Neural progenitor cell (in vitro differentiated cells): Measurements from ENCODE around the gene PRKAG2. TPM values are rescaled to one million over a fixed set of nuclear protein-coding genes. Genes with fewer than 3 reads are reported as not detected.
A peak's percentile ranks its signal among the peaks of the same experiment; 100 is the strongest.

Experiments
- DNase-seq: peaks from one replicate; pipeline ENCODE4 v3.0.0-alpha.2; 2016; ENCODE audit warnings: low spot score
- H2AFZ ChIP-seq: fragments of 200-600 bp; sonication (generic); replicated peaks from 2 replicates; pipeline ENCODE4 v1.6.1; 2016; ENCODE audit warnings: antibody characterized with exemption
- H3F3A ChIP-seq: fragments of 200-600 bp; sonication (generic); 2 replicates; pipeline ENCODE4 v1.6.1; 2016; ENCODE audit warnings: antibody characterized with exemption, low read depth
- H3K27ac ChIP-seq: fragments of 200-600 bp; sonication (generic); 2 replicates; pipeline ENCODE4 v1.5.1; 2016; ENCODE audit warnings: mild to moderate bottlenecking
- H3K27me3 ChIP-seq: fragments of 200-600 bp; sonication (generic); 2 replicates; pipeline ENCODE4 v1.6.1; 2016; ENCODE audit warnings: mild to moderate bottlenecking, moderate library complexity
- H3K36me3 ChIP-seq: fragments of 200-600 bp; sonication (generic); 2 replicates; pipeline ENCODE4 v1.5.1; 2016
- H3K4me1 ChIP-seq: fragments of 200-600 bp; sonication (generic); 2 replicates; pipeline ENCODE4 v1.6.1; 2016; ENCODE audit warnings: mixed run types
- H3K4me2 ChIP-seq: fragments of 200-600 bp; sonication (generic); 2 replicates; pipeline ENCODE4 v1.6.1; 2016
- H3K4me3 ChIP-seq: fragments of 200-600 bp; sonication (generic); 2 replicates; pipeline ENCODE4 v1.5.1; 2016
- H3K79me2 ChIP-seq: fragments of 200-600 bp; sonication (generic); 2 replicates; pipeline ENCODE4 v1.6.1; 2016; ENCODE audit warnings: low read depth
- H3K9ac ChIP-seq: fragments of 200-600 bp; sonication (generic); 2 replicates; pipeline ENCODE4 v1.6.1; 2016
- H3K9me3 ChIP-seq: fragments of 200-600 bp; sonication (generic); 2 replicates; pipeline ENCODE4 v1.5.1; 2016; ENCODE audit warnings: low read depth
- H4K20me1 ChIP-seq: fragments of 200-600 bp; sonication (generic); 2 replicates; pipeline ENCODE4 v1.6.1; 2016; ENCODE audit warnings: low read depth
- H3K27ac Mint-ChIP-seq: 3 replicates; pipeline ENCODE4 v1.8.0; 2021; ENCODE audit warnings: mixed read lengths
- H3K27me3 Mint-ChIP-seq: 2 replicates; pipeline ENCODE4 v1.8.0; 2022; ENCODE audit warnings: low read depth, mild to moderate bottlenecking, inconsistent platforms, moderate library complexity, mixed read lengths; ENCODE audit not compliant: insufficient read depth
- H3K36me3 Mint-ChIP-seq: 3 replicates; pipeline ENCODE4 v1.8.0; 2021; ENCODE audit warnings: mixed read lengths
- H3K4me1 Mint-ChIP-seq: 3 replicates; pipeline ENCODE4 v1.8.0; 2021; ENCODE audit warnings: mixed read lengths
- H3K4me3 Mint-ChIP-seq: 3 replicates; pipeline ENCODE4 v1.8.0; 2021; ENCODE audit warnings: mild to moderate bottlenecking, moderate library complexity, mixed read lengths
- H3K9me3 Mint-ChIP-seq: 3 replicates; pipeline ENCODE4 v1.8.0; 2020; ENCODE audit warnings: mixed read lengths
- EZH2 ChIP-seq: fragments of 200-600 bp; sonication (generic); IDR thresholded peaks from 2 replicates; pipeline ENCODE4 v1.6.1; 2017; ENCODE audit warnings: antibody characterized with exemption, mild to moderate bottlenecking, moderate library complexity
- EZH2phosphoT487 ChIP-seq: fragments of 200-600 bp; sonication (generic); IDR thresholded peaks from 2 replicates; pipeline ENCODE4 v1.6.1; 2017; ENCODE audit warnings: antibody characterized with exemption
- total RNA-seq: library from RNA; depleted of rRNA; stranded (reverse); fragments of >200 nt; gene quantifications from 2 replicates; pipeline ENCODE4 v1.2.3, GENCODE V29; 2015; ENCODE audit warnings: low replicate concordance
- TF ChIP-seq, protein P1 (sequence below): fragments of 200-600 bp; sonication (generic); IDR thresholded peaks from 2 replicates; pipeline ENCODE4 v1.5.1; 2017; ENCODE audit warnings: antibody characterized with exemption, mild to moderate bottlenecking

Gene PRKAG2
- total RNA-seq, 1 donor from 2014 or later, result 11.4 TPM

DNA sequence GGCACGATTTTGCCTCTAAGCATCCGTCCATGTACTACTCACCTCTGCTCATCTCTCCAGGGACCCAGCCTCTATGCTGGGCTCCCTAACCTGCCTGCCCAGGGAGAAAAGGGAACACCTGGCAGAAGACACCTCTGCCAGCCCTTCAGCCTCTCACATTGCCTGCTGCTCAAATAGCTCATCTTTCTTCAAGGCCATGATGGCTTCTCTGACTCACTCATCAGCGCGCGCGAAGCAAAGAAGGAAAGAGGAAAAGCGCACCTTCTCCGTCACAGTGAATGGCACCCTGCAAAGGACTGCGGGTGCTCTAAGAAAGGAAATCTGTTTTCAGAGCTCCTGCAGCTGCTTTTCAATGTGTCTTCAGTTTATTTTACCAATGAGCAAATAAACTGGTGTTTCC lies 174.0 kb downstream of the PRKAG2 start:
- peaks cover 7% of the 10 kb centered on the region for H3K27me3 ChIP-seq
- Mint-ChIP-seq H3K27ac (no peak overlapping the region), H3K36me3 (no peaks in the 10 kb centered on the region), H3K27me3 (peaks cover 2% of the 10 kb centered on the region), H3K4me1 (peaks cover 16% of the 10 kb centered on the region), H3K9me3 (no peaks in the 10 kb centered on the region), H3K4me3 (no peak overlapping the region)
- no peaks in the 10 kb centered on the region for H3K36me3 ChIP-seq
- H3F3A ChIP-seq, result no peaks in the 10 kb centered on the region
- no peak overlapping the region for H3K4me2 ChIP-seq
- H3K4me1 ChIP-seq, result peaks cover 5% of the 10 kb centered on the region
- H3K9ac ChIP-seq, result no peak overlapping the region
- TF ChIP-seq, protein P1, sequence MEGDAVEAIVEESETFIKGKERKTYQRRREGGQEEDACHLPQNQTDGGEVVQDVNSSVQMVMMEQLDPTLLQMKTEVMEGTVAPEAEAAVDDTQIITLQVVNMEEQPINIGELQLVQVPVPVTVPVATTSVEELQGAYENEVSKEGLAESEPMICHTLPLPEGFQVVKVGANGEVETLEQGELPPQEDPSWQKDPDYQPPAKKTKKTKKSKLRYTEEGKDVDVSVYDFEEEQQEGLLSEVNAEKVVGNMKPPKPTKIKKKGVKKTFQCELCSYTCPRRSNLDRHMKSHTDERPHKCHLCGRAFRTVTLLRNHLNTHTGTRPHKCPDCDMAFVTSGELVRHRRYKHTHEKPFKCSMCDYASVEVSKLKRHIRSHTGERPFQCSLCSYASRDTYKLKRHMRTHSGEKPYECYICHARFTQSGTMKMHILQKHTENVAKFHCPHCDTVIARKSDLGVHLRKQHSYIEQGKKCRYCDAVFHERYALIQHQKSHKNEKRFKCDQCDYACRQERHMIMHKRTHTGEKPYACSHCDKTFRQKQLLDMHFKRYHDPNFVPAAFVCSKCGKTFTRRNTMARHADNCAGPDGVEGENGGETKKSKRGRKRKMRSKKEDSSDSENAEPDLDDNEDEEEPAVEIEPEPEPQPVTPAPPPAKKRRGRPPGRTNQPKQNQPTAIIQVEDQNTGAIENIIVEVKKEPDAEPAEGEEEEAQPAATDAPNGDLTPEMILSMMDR, result no peak
- TF ChIP-seq EZH2 (no peak), EZH2phosphoT487 (no peak)
- H3K27ac ChIP-seq, result no peak overlapping the region
- no peak overlapping the region for H3K4me3 ChIP-seq
- H3K9me3 ChIP-seq, result no peaks in the 10 kb centered on the region
- no peak for DNase-seq
- H2AFZ ChIP-seq, result no peak overlapping the region
- H3K79me2 ChIP-seq, result no peaks in the 10 kb centered on the region
- H4K20me1 ChIP-seq, result no peaks in the 10 kb centered on the region

DNA sequence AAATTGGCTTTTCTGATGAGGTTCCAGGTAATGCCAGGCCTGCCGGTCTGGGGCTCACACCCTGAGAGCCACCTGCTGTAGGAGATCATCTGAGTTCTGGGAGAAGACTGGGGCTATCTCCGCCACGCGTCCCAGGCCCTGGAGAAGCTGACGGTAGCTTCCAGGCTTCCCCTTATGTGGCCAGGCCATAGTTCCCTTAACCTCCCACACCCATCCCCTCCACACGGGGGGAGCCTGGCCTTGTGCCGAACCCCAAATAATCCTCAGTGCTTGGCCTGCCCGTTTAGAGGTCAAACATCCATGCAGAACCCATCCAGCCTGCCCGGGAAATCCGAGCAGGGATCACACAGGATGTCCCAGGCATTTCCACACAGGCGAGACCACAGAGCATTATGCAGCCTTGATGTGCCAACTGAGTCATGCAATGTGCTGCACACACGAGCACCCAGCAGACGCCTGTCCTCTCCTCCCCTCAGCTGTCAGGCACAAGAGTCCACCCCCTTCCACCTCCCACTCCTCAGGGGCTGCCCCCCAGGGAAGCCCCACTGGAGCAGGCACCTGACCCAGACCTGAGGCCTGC lies 176.2 kb downstream of the PRKAG2 start:
- Mint-ChIP-seq H3K36me3 (no peaks in the 10 kb centered on the region), H3K9me3 (no peaks in the 10 kb centered on the region), H3K27ac (no peak overlapping the region), H3K4me3 (no peak overlapping the region), H3K27me3 (peaks cover 7% of the 10 kb centered on the region), H3K4me1 (peaks cover 24% of the 10 kb centered on the region)
- peaks cover 18% of the 10 kb centered on the region for H3K4me1 ChIP-seq
- H3K36me3 ChIP-seq, result no peaks in the 10 kb centered on the region
- H3K27ac ChIP-seq, result no peak overlapping the region
- H3K79me2 ChIP-seq, result no peaks in the 10 kb centered on the region
- H3K27me3 ChIP-seq, result no peaks in the 10 kb centered on the region
- H3F3A ChIP-seq, result peaks cover 4% of the 10 kb centered on the region
- H3K4me3 ChIP-seq, result no peak overlapping the region
- no peak for DNase-seq
- H2AFZ ChIP-seq, result no peak overlapping the region
- H3K4me2 ChIP-seq, result no peak overlapping the region
- no peaks in the 10 kb centered on the region for H4K20me1 ChIP-seq
- no peak overlapping the region for H3K9ac ChIP-seq
- no peak for TF ChIP-seq EZH2
- TF ChIP-seq, protein P1, result no peak
- no peaks in the 10 kb centered on the region for H3K9me3 ChIP-seq

DNA sequence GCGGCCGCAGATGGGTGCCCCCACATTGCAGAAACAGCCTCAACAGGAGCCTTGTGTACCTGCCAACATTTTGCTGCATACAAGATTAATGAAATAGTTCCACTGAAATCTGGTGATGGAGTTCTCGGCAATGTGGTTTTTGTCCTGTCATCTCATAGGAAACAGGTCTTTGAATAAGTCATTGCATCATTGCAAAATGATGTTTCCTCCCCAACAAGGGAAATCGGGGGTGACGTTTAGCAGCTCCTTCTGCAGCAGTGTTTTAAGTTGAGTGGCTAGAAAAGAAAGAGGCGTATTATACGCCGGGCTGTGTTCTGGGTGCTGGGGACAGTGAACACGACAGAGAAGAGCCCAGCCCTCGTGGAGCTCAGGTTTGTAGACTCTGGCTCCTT lies 177.0 kb downstream of the PRKAG2 start:
- Histone ChIP-seq H3F3A (peaks cover 4% of the 10 kb centered on the region), H3K4me3 (no peak overlapping the region), H2AFZ (no peak overlapping the region), H3K27me3 (no peaks in the 10 kb centered on the region), H3K4me2 (no peak overlapping the region), H3K27ac (no peak overlapping the region), H3K9me3 (no peaks in the 10 kb centered on the region), H3K79me2 (no peaks in the 10 kb centered on the region), H3K36me3 (no peaks in the 10 kb centered on the region), H4K20me1 (no peaks in the 10 kb centered on the region), H3K9ac (no peak overlapping the region), H3K4me1 (peaks cover 16% of the 10 kb centered on the region)
- Mint-ChIP-seq H3K27me3 (peaks cover 9% of the 10 kb centered on the region), H3K4me1 (peaks cover 25% of the 10 kb centered on the region), H3K27ac (peak overlapping the region; percentile 10), H3K9me3 (no peaks in the 10 kb centered on the region), H3K4me3 (no peak overlapping the region), H3K36me3 (no peaks in the 10 kb centered on the region)
- DNase-seq, result no peak
- no peak for TF ChIP-seq EZH2phosphoT487

DNA sequence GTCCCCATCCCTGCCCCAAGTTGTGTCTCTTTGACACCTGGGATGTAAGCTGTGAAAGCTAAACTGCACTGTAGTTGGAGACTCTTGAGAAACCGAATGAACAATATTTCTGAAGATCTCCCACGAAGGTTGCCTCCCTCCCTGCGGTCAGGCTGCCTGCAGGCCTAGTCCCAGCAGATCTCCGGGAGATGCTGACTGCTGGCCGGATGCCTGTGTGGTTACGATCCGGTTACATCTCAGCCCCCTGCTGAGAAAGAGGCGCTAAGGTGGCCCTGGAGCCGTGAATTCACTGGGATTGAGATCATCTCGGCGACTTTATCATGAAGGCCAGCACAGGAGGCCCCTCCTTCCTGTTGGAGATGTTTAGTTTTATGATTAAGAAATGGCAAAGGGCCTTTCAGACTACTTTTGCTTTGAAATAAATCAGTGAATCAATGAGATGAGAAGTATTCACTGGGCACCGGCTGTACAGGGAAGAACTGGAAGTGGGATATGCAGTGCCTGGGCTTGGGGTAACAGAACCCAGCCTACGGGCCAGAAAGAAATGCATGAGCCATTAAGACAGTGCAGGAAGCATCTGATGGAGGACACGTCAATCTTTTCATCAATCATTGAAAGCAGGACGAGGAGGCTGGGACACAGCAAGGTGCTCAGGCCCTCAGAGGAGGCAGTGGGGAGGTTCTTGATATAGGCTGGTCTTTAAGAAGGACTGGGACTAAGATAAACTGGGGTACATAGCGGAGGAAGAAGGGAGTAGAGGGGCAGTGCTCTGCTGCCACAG lies 177.6 kb downstream of the PRKAG2 start:
- peaks cover 4% of the 10 kb centered on the region for H3F3A ChIP-seq
- H3K27me3 ChIP-seq, result no peaks in the 10 kb centered on the region
- H3K27ac Mint-ChIP-seq, result no peak overlapping the region
- H3K4me2 ChIP-seq, result no peak overlapping the region
- peaks cover 10% of the 10 kb centered on the region for H3K27me3 Mint-ChIP-seq
- peaks cover 26% of the 10 kb centered on the region for H3K4me1 Mint-ChIP-seq
- no peaks in the 10 kb centered on the region for H3K36me3 Mint-ChIP-seq
- H3K27ac ChIP-seq, result no peak overlapping the region
- no peaks in the 10 kb centered on the region for H3K36me3 ChIP-seq
- H3K9me3 ChIP-seq, result no peaks in the 10 kb centered on the region
- no peak overlapping the region for H2AFZ ChIP-seq
- no peak overlapping the region for H3K9ac ChIP-seq
- TF ChIP-seq EZH2, result no peak
- TF ChIP-seq EZH2phosphoT487, result no peak
- TF ChIP-seq, protein P1, result no peak
- H3K4me1 ChIP-seq, result peaks cover 16% of the 10 kb centered on the region
- no peaks in the 10 kb centered on the region for H3K9me3 Mint-ChIP-seq
- H3K4me3 ChIP-seq, result no peak overlapping the region
- DNase-seq, result no peak
- no peak overlapping the region for H3K4me3 Mint-ChIP-seq
- no peaks in the 10 kb centered on the region for H4K20me1 ChIP-seq
- H3K79me2 ChIP-seq, result no peaks in the 10 kb centered on the region
